GM10266 (cell line): ENCODE results near the gene PHF2.

ENCODE experiments used
- DNase-seq: peaks from one replicate; pipeline ENCODE4 v3.0.0; 2012; ENCODE audit errors: extremely low spot score
- CTCF ChIP-seq: IDR thresholded peaks from 2 replicates; pipeline ENCODE4 v1.5.1; 2012; ENCODE audit warnings: mild to moderate bottlenecking, low read depth; ENCODE audit not compliant: control insufficient read depth, insufficient read depth; ENCODE audit errors: missing control alignments

The PHF2 gene

GRCh38 chr9:93567271-93567959, 9.0 kb upstream of the PHF2 start:
- TF ChIP-seq CTCF, result no peak
- DNase-seq, result no peak

- no peak for DNase-seq
- TF ChIP-seq CTCF, result no peak
Observed at GRCh38 chr9:93568169-93568568, 8.2 kb upstream of the PHF2 start.

- no peak for DNase-seq
- no peak for TF ChIP-seq CTCF
Observed at GRCh38 chr9:93569621-93570174, 6.7 kb upstream of the PHF2 start.

- no peak for DNase-seq
- TF ChIP-seq CTCF, result no peak
Observed at GRCh38 chr9:93572221-93572620, 4.2 kb upstream of the PHF2 start.

- DNase-seq, result no peak
- TF ChIP-seq CTCF, result no peak
Observed at GRCh38 chr9:93572636-93573515, 3.5 kb upstream of the PHF2 start.

- TF ChIP-seq CTCF, result no peak
- no peak for DNase-seq
Observed at GRCh38 chr9:93573516-93573828, 2.9 kb upstream of the PHF2 start.
